GM19023 (cell line): ENCODE results near the gene RBM10.

ENCODE experiments used
- ATAC-seq: cut with Tn5 transposase; IDR thresholded peaks from one replicate; pipeline ENCODE4 v1.9.1; 2021; ENCODE audit warnings: mild to moderate bottlenecking, moderate library complexity; ENCODE audit not compliant: unreplicated experiment

Gene RBM10

GRCh38 chrX:47232197-47232802 is 87.3 kb downstream of the RBM10 start:
- ATAC-seq, result no peak

GRCh38 chrX:47232803-47233332 is 87.8 kb downstream of the RBM10 start, which contains the start of gene USP11:
USP11 (plus strand) TSS chrX:47233009; CDS start chrX:47233044, 35 bp downstream.
- peak; percentile 19 for ATAC-seq

GRCh38 chrX:47233333-47234113 is 88.5 kb downstream of the RBM10 start:
- ATAC-seq, result peak; percentile 82

GRCh38 chrX:47234583-47234982 is 89.6 kb downstream of the RBM10 start:
- ATAC-seq, result no peak

GRCh38 chrX:47235691-47236103 is 90.7 kb downstream of the RBM10 start:
- ATAC-seq, result no peak
